Transverse colon (tissue), 4 donors: Measurements from ENCODE around the gene SYAP1. TPM values are rescaled to one million over a fixed set of nuclear protein-coding genes. Genes with fewer than 3 reads are reported as not detected.

ENCODE experiments used
- DNase-seq: peaks from one replicate; pipeline ENCODE4 v3.0.0-alpha.2; 2019
- H3K27ac ChIP-seq, 4 donors: fragments of 200-600 bp; sonication (generic); 2 replicates each; pipeline ENCODE4 v1.5.1; 2016 to 2018; ENCODE audit warnings: inconsistent platforms in 4 of 4
- H3K27me3 ChIP-seq: fragments of 200-600 bp; sonication (generic); 2 replicates; pipeline ENCODE4 v1.5.1; 2017; ENCODE audit warnings: inconsistent platforms
- H3K36me3 ChIP-seq, 4 donors: fragments of 200-600 bp; sonication (generic); 2 replicates each; pipeline ENCODE4 v1.5.1; 2017 to 2019; ENCODE audit warnings: inconsistent platforms in 4 of 4
- H3K4me1 ChIP-seq, 4 donors: fragments of 200-600 bp; sonication (generic); 2 replicates each; pipeline ENCODE4 v1.5.1; 2017 to 2020; ENCODE audit warnings: inconsistent platforms in 4 of 4
- H3K4me3 ChIP-seq, 4 donors: fragments of 200-600 bp; sonication (generic); 1 replicate in 1 of 4; 2 replicates in 3 of 4; pipeline versions ENCODE4 v1.5.1 to v1.6.1; 2017 to 2019; ENCODE audit warnings: inconsistent platforms in 4 of 4
- H3K9me3 ChIP-seq, 2 donors: fragments of 200-600 bp; sonication (generic); 2 replicates each; pipeline ENCODE4 v1.5.1; 2017 to 2019; ENCODE audit warnings: inconsistent platforms in 2 of 2
- EP300 ChIP-seq: sonication (generic); formaldehyde crosslinking; IDR thresholded peaks from one replicate; pipeline ENCODE4 v1.6.1; 2017; ENCODE audit warnings: antibody characterized with exemption, low read depth
- POLR2A ChIP-seq: fragments of 450-650 bp; IDR thresholded peaks from one replicate; pipeline ENCODE4 v1.6.1; 2016; ENCODE audit warnings: antibody characterized with exemption, mild to moderate bottlenecking, moderate library complexity
- POLR2AphosphoS5 ChIP-seq, 3 donors: sonication (generic); formaldehyde crosslinking; IDR thresholded peaks; one replicate each; pipeline ENCODE4 v1.6.1; 2016; ENCODE audit warnings: antibody characterized with exemption in 3 of 3
- WGBS, 2 donors: methylation state at CpG; one replicate each; pipeline ENCODE4 v1.1.5; 2018; ENCODE audit warnings: low coverage in 1 of 2; 5-methylcytosine and 5-hydroxymethylcytosine counted together
- in situ Hi-C, 4 donors: fragments of 200-750 bp; cut with MboI; loops; one replicate each; pipeline versions ENCODE4 v1.15.0 to v1.15.1; 2017; ENCODE audit warnings: low sequenced_read_pairs in 3 of 4, low pct_ligation_motif_present in 1 of 4, low pct_unique_long_range_greater_than_20kb in 1 of 4
- intact Hi-C: fragments of 100-400 bp; cut with DNase I; formaldehyde crosslinking; loops from one replicate; pipeline ENCODE4 v1.15.1; 2023; ENCODE audit warnings: low total_unique reads
- total RNA-seq, 4 donors: library from RNA; depleted of rRNA; stranded (reverse); fragments of >200 nt; gene quantifications; one replicate each; pipeline ENCODE4 v1.1.0, GENCODE V29; 2016
- TF ChIP-seq, protein P1 (sequence below), 5 experiments: fragments of 200-600 bp in 3 of 5; fragments of 450-650 bp in 2 of 5; sonication (generic) in 3 of 5; IDR thresholded peaks; 1 replicate in 2 of 5; 2 replicates in 3 of 5; pipeline ENCODE4 v1.5.1; 2016 to 2017; ENCODE audit warnings: antibody characterized with exemption in 5 of 5, inconsistent platforms in 3 of 5, mild to moderate bottlenecking in 2 of 5, moderate library complexity in 1 of 5

SYAP1 gene
- total RNA-seq, 4 donors from 2014 or later, result 25.3 to 34.1 (median 31.9) TPM

DNA sequence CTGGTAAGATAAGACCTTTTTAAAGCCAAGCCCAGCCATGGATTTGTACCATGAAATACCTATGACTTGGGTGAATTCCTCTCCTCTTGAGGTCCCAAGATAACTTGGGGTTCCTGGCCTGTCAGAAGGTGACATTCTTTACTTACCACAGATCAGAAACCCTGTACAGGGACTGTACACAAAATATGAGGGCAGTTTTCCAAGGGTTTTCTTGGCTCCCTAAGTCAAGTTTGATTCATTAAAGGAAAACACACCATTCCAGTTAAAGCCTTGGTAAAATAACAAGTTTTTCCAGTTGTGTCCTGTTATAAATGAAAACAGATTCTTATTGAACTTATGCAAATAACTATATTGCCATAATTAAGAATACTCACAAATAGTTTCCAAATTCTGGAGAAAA lies 8.2 kb downstream of the SYAP1 start:
- in situ Hi-C loops (no loop called here), intact Hi-C loops (loop anchor here (10.0 kb wide), 1 partner anchor 57 kb away; the partner anchor contains the start of gene TXLNG)
- H3K27ac ChIP-seq, result no peak overlapping the region
- H3K4me3 ChIP-seq, result no peak overlapping the region
- no peaks in the 10 kb centered on the region for H3K9me3 ChIP-seq
- no peaks in the 10 kb centered on the region for H3K27me3 ChIP-seq
- H3K36me3 ChIP-seq, result no peaks in the 10 kb centered on the region
- TF ChIP-seq EP300, result no peak
- TF ChIP-seq POLR2A, result no peak
- no peak for TF ChIP-seq POLR2AphosphoS5 (IDR thresholded peaks at IDR 0.05)
- TF ChIP-seq, protein P1, sequence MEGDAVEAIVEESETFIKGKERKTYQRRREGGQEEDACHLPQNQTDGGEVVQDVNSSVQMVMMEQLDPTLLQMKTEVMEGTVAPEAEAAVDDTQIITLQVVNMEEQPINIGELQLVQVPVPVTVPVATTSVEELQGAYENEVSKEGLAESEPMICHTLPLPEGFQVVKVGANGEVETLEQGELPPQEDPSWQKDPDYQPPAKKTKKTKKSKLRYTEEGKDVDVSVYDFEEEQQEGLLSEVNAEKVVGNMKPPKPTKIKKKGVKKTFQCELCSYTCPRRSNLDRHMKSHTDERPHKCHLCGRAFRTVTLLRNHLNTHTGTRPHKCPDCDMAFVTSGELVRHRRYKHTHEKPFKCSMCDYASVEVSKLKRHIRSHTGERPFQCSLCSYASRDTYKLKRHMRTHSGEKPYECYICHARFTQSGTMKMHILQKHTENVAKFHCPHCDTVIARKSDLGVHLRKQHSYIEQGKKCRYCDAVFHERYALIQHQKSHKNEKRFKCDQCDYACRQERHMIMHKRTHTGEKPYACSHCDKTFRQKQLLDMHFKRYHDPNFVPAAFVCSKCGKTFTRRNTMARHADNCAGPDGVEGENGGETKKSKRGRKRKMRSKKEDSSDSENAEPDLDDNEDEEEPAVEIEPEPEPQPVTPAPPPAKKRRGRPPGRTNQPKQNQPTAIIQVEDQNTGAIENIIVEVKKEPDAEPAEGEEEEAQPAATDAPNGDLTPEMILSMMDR (IDR thresholded peaks at IDR 0.05), result no peak
- peaks cover 0 to 19% (median 5%) of the 10 kb centered on the region in 4 donors for H3K4me1 ChIP-seq
- DNase-seq, result no peak

DNA sequence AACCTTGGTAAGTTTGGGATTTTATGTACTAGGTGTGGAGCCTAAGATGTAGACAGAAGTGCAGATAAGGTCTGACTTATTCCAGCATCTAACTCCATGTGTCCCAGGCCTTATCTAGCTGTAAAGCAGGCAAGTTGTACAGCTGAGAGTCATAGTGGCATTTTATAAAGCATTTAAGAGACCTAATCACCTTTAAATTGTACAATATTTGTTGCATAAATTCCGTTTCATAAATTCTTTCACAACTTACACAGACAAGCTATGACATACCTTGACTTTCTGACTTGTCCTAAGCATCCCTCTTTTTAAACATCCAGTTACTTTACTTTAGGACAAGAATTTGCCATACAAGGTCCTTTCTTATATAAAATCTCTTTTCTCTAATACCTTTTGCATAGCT lies 11.0 kb downstream of the SYAP1 start:
- TF ChIP-seq EP300 (no peak), POLR2AphosphoS5 (IDR thresholded peaks at IDR 0.05) (no peak), POLR2A (no peak)
- TF ChIP-seq, protein P1 (IDR thresholded peaks at IDR 0.05), result no peak
- intact Hi-C loops, result no loop called here
- no peaks in the 10 kb centered on the region for H3K36me3 ChIP-seq
- in situ Hi-C loops, result no loop called here
- no peak overlapping the region for H3K27ac ChIP-seq
- H3K4me3 ChIP-seq, result no peak overlapping the region
- WGBS, 2 donors, result 92 to 100% methylated on average over 1 of the region's 1 CpG
- H3K4me1 ChIP-seq, result peaks cover 0 to 8% (median under 1%) of the 10 kb centered on the region in 4 donors
- no peaks in the 10 kb centered on the region for H3K27me3 ChIP-seq
- DNase-seq, result no peak
- H3K9me3 ChIP-seq, result no peaks in the 10 kb centered on the region

DNA sequence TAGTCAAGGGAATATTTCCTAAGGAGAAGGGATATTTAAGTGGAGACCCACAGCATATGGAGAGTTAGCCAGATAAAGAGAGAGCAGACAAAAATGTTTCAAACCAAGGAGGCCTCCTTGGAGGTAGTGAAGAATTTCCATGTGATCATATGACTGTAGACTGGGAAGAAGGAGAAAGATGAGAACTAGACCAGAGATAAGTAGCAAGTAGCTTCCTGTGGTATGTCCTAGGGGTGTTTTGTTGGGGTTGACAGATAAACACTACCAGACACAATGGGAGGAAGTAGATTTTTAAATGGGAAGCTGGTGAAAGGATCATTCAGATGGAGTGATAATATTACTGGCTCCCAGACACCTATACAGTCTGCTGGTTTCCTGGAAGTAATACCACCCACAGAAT lies 13.6 kb downstream of the SYAP1 start:
- TF ChIP-seq EP300 (no peak), POLR2AphosphoS5 (IDR thresholded peaks at IDR 0.05) (no peak), POLR2A (no peak)
- TF ChIP-seq, protein P1 (IDR thresholded peaks at IDR 0.05), result no peak
- Histone ChIP-seq H3K9me3 (no peaks in the 10 kb centered on the region), H3K27me3 (no peaks in the 10 kb centered on the region), H3K4me1 (no peaks in the 10 kb centered on the region), H3K27ac (no peak overlapping the region), H3K36me3 (no peaks in the 10 kb centered on the region), H3K4me3 (no peak overlapping the region)
- in situ Hi-C loops (no loop called here), intact Hi-C loops (no loop called here)
- DNase-seq, result no peak

DNA sequence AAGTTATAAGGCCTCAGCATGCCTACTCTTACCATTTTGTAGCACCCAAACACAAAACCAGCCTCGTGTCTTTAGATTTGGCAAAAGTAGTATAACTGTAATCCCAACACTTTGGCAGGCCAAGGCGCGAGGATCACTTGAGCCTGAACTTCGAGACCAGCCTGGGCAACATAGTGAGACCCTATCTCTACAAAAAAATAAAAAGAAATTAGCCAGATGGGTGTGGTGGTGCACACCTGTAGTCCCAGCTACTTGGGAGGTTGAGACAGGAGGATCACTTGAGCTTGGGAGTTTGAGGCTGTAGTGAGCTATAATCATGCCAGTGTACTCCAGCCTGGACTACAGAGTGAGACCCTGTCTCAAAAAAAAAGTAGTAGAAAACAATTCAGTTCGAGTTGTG lies 17.6 kb downstream of the SYAP1 start:
- WGBS, 2 donors, result 97% methylated on average over 5 of the region's 5 CpGs; no CpG with 5 or more reads in 1 of the 2 donors
- in situ Hi-C loops (no loop called here), intact Hi-C loops (no loop called here)
- no peaks in the 10 kb centered on the region for H3K9me3 ChIP-seq
- H3K36me3 ChIP-seq, result no peaks in the 10 kb centered on the region
- no peak for DNase-seq
- H3K4me3 ChIP-seq, result no peak overlapping the region
- H3K4me1 ChIP-seq, result no peaks in the 10 kb centered on the region
- H3K27ac ChIP-seq, result no peak overlapping the region
- TF ChIP-seq EP300, result no peak
- H3K27me3 ChIP-seq, result no peaks in the 10 kb centered on the region

DNA sequence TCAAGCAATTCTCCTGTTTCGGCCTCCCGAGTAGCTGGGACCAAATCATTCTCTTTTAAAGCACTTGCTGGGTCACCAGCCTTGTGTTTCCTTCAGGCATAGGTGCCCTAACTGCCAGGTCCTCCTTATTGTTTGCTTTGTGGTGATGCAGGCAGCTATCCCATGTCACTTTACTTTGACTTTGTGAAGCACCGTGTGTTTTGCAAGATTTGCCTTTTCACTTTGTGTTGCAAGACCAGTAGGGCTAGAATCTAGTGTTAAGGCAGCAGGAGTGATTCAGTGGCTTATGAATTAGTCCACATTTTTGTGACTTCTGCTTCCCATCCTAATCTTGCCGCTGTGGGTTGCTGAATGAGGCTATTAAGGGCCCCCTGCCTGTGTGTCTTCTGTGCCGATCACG lies 20.2 kb downstream of the SYAP1 start:
- no peaks in the 10 kb centered on the region for H3K9me3 ChIP-seq
- TF ChIP-seq POLR2A (no peak), POLR2AphosphoS5 (IDR thresholded peaks at IDR 0.05) (no peak), EP300 (no peak)
- TF ChIP-seq, protein P1 (IDR thresholded peaks at IDR 0.05), result no peak
- H3K4me1 ChIP-seq, result no peaks in the 10 kb centered on the region
- H3K27ac ChIP-seq, result no peak overlapping the region
- in situ Hi-C loops, result no loop called here
- WGBS, 2 donors, result 56 to 72% methylated on average over 3 to 6 of the region's 6 CpGs
- H3K36me3 ChIP-seq, result no peaks in the 10 kb centered on the region
- H3K4me3 ChIP-seq, result no peak overlapping the region
- no peaks in the 10 kb centered on the region for H3K27me3 ChIP-seq
- intact Hi-C loops, result no loop called here
- no peak for DNase-seq
